D721Med (cell line): ENCODE results near the gene DLAT.

ENCODE experiments used
- DNase-seq: peaks from one replicate; pipeline ENCODE4 v3.0.0; 2011; ENCODE audit warnings: low spot score; ENCODE audit not compliant: insufficient read length
- FAIRE-seq: peaks from 2 replicates; lab custom pipeline; 2011; peaks lifted over from hg19 to GRCh38; lab: Jason Lieb, UNC
- CTCF ChIP-seq: IDR thresholded peaks from 2 replicates; pipeline ENCODE4 v1.5.1; 2012; ENCODE audit warnings: mild to moderate bottlenecking, control low read depth; ENCODE audit not compliant: insufficient read depth; ENCODE audit errors: missing control alignments

The DLAT gene

GRCh38 chr11:112057170-112057569 lies 32.0 kb downstream of the DLAT start:
- no peak for DNase-seq
- TF ChIP-seq CTCF: no peak
- no peak for FAIRE-seq

GRCh38 chr11:112058103-112058502 lies 32.9 kb downstream of the DLAT start:
- FAIRE-seq: no peak
- TF ChIP-seq CTCF: no peak
- DNase-seq: no peak

GRCh38 chr11:112062923-112063322 lies 37.7 kb downstream of the DLAT start:
- DNase-seq (no peak), FAIRE-seq (no peak)
- TF ChIP-seq CTCF: no peak

- TF ChIP-seq CTCF: no peak
- peak; percentile 59 for DNase-seq
- no peak for FAIRE-seq
These were observed 49.0 kb downstream of the DLAT start, which contains the start of the genes NKAPD1 and PIH1D2 for GRCh38 chr11:112073941-112074811. NKAPD1 (plus strand) TSS chr11:112074299; CDS start chr11:112075575, 1,276 bp downstream. PIH1D2 (minus strand) TSS chr11:112074017; CDS start chr11:112073174, 843 bp downstream.

GRCh38 chr11:112082729-112083128 lies 57.5 kb downstream of the DLAT start:
- FAIRE-seq (no peak), DNase-seq (no peak)
- no peak for TF ChIP-seq CTCF

DNA sequence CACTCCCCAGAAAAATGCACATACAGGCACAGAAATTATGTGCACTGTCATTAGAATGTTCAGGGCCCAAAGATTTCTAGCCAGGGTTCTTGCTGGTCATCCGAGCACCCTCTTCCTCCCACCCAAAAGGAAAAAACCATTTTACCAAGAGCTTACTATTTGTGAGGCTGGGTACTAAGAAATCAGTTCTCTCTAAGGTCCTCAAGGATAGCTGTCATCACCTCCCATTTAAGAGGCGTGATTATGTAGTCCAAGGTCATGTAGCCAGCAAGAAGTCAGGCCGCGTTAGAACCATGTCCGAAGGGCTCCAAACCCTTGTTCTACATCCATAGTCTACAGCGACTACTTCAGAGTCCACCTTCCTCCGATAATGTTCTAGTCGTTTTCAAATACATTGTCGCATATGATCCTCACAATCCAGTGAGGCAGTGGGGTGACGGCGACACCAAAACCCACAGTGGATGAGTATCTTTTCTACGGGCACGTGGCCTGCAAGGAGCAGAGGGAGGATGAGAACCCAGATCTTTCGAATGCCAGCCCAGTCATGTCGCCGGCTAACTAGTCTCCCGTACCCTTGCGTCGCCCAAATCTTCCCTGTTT lies 60.7 kb downstream of the DLAT start:
- TF ChIP-seq CTCF: no peak
- DNase-seq (no peak), FAIRE-seq (no peak)
